WERI-Rb-1 (cell line): ENCODE data around the gene ZFP42.

Experiments
- DNase-seq: peaks from one replicate; pipeline ENCODE4 v3.0.0-alpha.2; 2020
- H3K27ac ChIP-seq: fragments of 250-450 bp; sonication (Bioruptor Pico); 2 replicates; pipeline ENCODE4 v1.5.1; 2020; ENCODE audit warnings: mild to moderate bottlenecking, moderate library complexity
- H3K27me3 ChIP-seq: fragments of 250-450 bp; sonication (Bioruptor Pico); 2 replicates; pipeline ENCODE4 v1.5.1; 2021; ENCODE audit warnings: mild to moderate bottlenecking, low read depth, moderate library complexity; ENCODE audit not compliant: insufficient read depth, severe bottlenecking
- H3K36me3 ChIP-seq: fragments of 250-450 bp; sonication (Bioruptor Pico); 2 replicates; pipeline ENCODE4 v1.5.1; 2020; ENCODE audit warnings: mild to moderate bottlenecking, moderate library complexity
- H3K4me3 ChIP-seq: 2 replicates; pipeline ENCODE4 v1.5.1; 2011; ENCODE audit warnings: low read depth, mild to moderate bottlenecking, control low read depth, low read length
- H3K9me3 ChIP-seq: fragments of 250-450 bp; sonication (Bioruptor Pico); 2 replicates; pipeline ENCODE4 v1.5.1; 2021; ENCODE audit warnings: mild to moderate bottlenecking, moderate library complexity; ENCODE audit not compliant: severe bottlenecking
- CTCF ChIP-seq: IDR thresholded peaks from 2 replicates; pipeline ENCODE4 v1.5.1; 2011; ENCODE audit warnings: low read depth, mild to moderate bottlenecking, control low read depth, inconsistent platforms, low read length

ZFP42 gene

GRCh38 chr4:188015025-188015940, 19.7 kb downstream of the ZFP42 start:
- H3K9me3 ChIP-seq: peaks cover 6% of the 10 kb centered on the region
- H3K4me3 ChIP-seq: no peak overlapping the region
- H3K27me3 ChIP-seq: peaks cover 96% of the 10 kb centered on the region
- no peak overlapping the region for H3K27ac ChIP-seq
- H3K36me3 ChIP-seq: no peaks in the 10 kb centered on the region
- no peak for DNase-seq
- no peak for TF ChIP-seq CTCF

GRCh38 chr4:188016754-188017153, 21.2 kb downstream of the ZFP42 start:
- no peak overlapping the region for H3K4me3 ChIP-seq
- H3K36me3 ChIP-seq: no peaks in the 10 kb centered on the region
- no peak overlapping the region for H3K27ac ChIP-seq
- no peak for DNase-seq
- H3K27me3 ChIP-seq: peaks cover 97% of the 10 kb centered on the region
- no peak for TF ChIP-seq CTCF
- H3K9me3 ChIP-seq: peaks cover 6% of the 10 kb centered on the region

GRCh38 chr4:188018262-188018661, 22.7 kb downstream of the ZFP42 start:
- Histone ChIP-seq H3K4me3 (no peak overlapping the region), H3K9me3 (peaks cover 4% of the 10 kb centered on the region), H3K36me3 (no peaks in the 10 kb centered on the region), H3K27me3 (peaks cover 100% of the 10 kb centered on the region), H3K27ac (no peak overlapping the region)
- no peak for DNase-seq
- no peak for TF ChIP-seq CTCF

- Histone ChIP-seq H3K27me3 (peaks cover 97% of the 10 kb centered on the region), H3K9me3 (peaks cover 4% of the 10 kb centered on the region), H3K4me3 (no peak overlapping the region), H3K27ac (no peak overlapping the region), H3K36me3 (no peaks in the 10 kb centered on the region)
- no peak for DNase-seq
- TF ChIP-seq CTCF: no peak
Observed at GRCh38 chr4:188021548-188022249, 26.1 kb downstream of the ZFP42 start.

GRCh38 chr4:188023682-188024081, 28.1 kb downstream of the ZFP42 start:
- Histone ChIP-seq H3K27ac (no peak overlapping the region), H3K4me3 (no peak overlapping the region), H3K9me3 (peaks cover 4% of the 10 kb centered on the region), H3K27me3 (peaks cover 97% of the 10 kb centered on the region), H3K36me3 (no peaks in the 10 kb centered on the region)
- no peak for DNase-seq
- TF ChIP-seq CTCF: no peak
